Fibroblast of lung (primary cell): ENCODE results near the gene ASXL2. TPM values are rescaled to one million over a fixed set of nuclear protein-coding genes. Genes with fewer than 3 reads are reported as not detected.

Experiments
- DNase-seq, 2 donors: peaks; one replicate each; pipeline versions ENCODE4 v3.0.0 to v3.0.0-alpha.2; 2010; ENCODE audit warnings: low read depth in 2 of 2
- H2AFZ ChIP-seq: 2 replicates; pipeline ENCODE4 v1.5.1; 2012; ENCODE audit warnings: low read length, control low read depth, inconsistent platforms
- H3K27ac ChIP-seq: 2 replicates; pipeline ENCODE4 v1.5.1; 2011; ENCODE audit warnings: low read length, control low read depth; ENCODE audit not compliant: insufficient read depth
- H3K27me3 ChIP-seq: 2 replicates; pipeline ENCODE4 v1.5.1; 2011; ENCODE audit warnings: mild to moderate bottlenecking, low read length; ENCODE audit not compliant: control insufficient read depth, insufficient read depth
- H3K36me3 ChIP-seq: 2 replicates; pipeline ENCODE4 v1.5.1; 2011; ENCODE audit warnings: low read length; ENCODE audit not compliant: control insufficient read depth, insufficient read depth
- H3K4me1 ChIP-seq: 2 replicates; pipeline ENCODE4 v1.5.1; 2011; ENCODE audit warnings: low read length; ENCODE audit not compliant: control insufficient read depth, insufficient read depth; ENCODE audit errors: extremely low read depth
- H3K4me2 ChIP-seq: 2 replicates; pipeline ENCODE4 v1.5.1; 2011; ENCODE audit warnings: low read length, control low read depth; ENCODE audit not compliant: insufficient read depth; ENCODE audit errors: extremely low read depth
- H3K4me3 ChIP-seq, 4 experiments: fragments of 200-600 bp in 1 of 4; sonication (generic) in 1 of 4; replicated peaks in 1 of 4; 2 replicates each; pipeline ENCODE4 v1.5.1; 2011 to 2016; ENCODE audit warnings: low read length in 4 of 4, low read depth in 3 of 4, mild to moderate bottlenecking in 3 of 4, control low read depth in 2 of 4, inconsistent platforms in 1 of 4, mixed read lengths in 1 of 4; ENCODE audit not compliant: insufficient read depth in 1 of 4; ENCODE audit errors: control extremely low read depth in 1 of 4
- H3K79me2 ChIP-seq: 2 replicates; pipeline ENCODE4 v1.5.1; 2012; ENCODE audit warnings: mild to moderate bottlenecking, low read length, inconsistent platforms; ENCODE audit not compliant: control insufficient read depth, insufficient read depth
- H3K9ac ChIP-seq: 2 replicates; pipeline ENCODE4 v1.5.1; 2011; ENCODE audit warnings: mild to moderate bottlenecking, low read length, control low read depth; ENCODE audit not compliant: insufficient read depth
- H3K9me3 ChIP-seq: 2 replicates; pipeline ENCODE4 v1.5.1; 2012; ENCODE audit warnings: low read depth, low read length; ENCODE audit not compliant: control insufficient read depth, insufficient read depth
- H4K20me1 ChIP-seq: 2 replicates; pipeline ENCODE4 v1.5.1; 2011; ENCODE audit warnings: low read length; ENCODE audit not compliant: control insufficient read depth, insufficient read depth; ENCODE audit errors: extremely low read depth
- EZH2 ChIP-seq: IDR thresholded peaks from 2 replicates; pipeline ENCODE4 v1.5.1; 2012; ENCODE audit warnings: low read length, control low read depth, mild to moderate bottlenecking; ENCODE audit errors: missing control alignments
- polyA minus RNA-seq: library from RNA; depleted of rRNA, polyadenylated mRNA; stranded (reverse); fragments of >200 nt; gene quantifications from 2 replicates; pipeline ENCODE4 v1.2.3, GENCODE V29; 2011; ENCODE audit warnings: low replicate concordance
- polyA plus RNA-seq, 2 donors: library from polyadenylated mRNA; depleted of rRNA in 1 of 2; stranded (reverse) in 1 of 2; unstranded in 1 of 2; fragments of >200 nt; gene quantifications; 2 replicates each; pipeline ENCODE4 v1.2.1, GENCODE V29; 2011 to 2012; ENCODE audit warnings: missing spikeins in 1 of 2
- total RNA-seq: library from RNA; depleted of rRNA; stranded (reverse); fragments of >200 nt; gene quantifications from 2 replicates; pipeline ENCODE4 v1.2.1, GENCODE V29; 2014
- TF ChIP-seq, protein P1 (sequence below), 2 donors: IDR thresholded peaks in 1 of 2; conservative IDR thresholded peaks in 1 of 2; 1 replicate in 1 of 2; 2 replicates in 1 of 2; pipeline ENCODE4 v1.5.1; 2011 to 2012; ENCODE audit warnings: low read length in 2 of 2, control low read depth in 1 of 2, inconsistent platforms in 1 of 2, low read depth in 1 of 2, mild to moderate bottlenecking in 1 of 2

The ASXL2 gene
- total RNA-seq, result 4.6 and 5.9 TPM in 2 replicates
- polyA plus RNA-seq, result 16.6 and 20.7 TPM in 2 replicates
- 7.8 and 14.1 TPM in 2 replicates for polyA plus RNA-seq (2012)
- 15.0 and 18.1 TPM in 2 replicates for polyA minus RNA-seq

DNA sequence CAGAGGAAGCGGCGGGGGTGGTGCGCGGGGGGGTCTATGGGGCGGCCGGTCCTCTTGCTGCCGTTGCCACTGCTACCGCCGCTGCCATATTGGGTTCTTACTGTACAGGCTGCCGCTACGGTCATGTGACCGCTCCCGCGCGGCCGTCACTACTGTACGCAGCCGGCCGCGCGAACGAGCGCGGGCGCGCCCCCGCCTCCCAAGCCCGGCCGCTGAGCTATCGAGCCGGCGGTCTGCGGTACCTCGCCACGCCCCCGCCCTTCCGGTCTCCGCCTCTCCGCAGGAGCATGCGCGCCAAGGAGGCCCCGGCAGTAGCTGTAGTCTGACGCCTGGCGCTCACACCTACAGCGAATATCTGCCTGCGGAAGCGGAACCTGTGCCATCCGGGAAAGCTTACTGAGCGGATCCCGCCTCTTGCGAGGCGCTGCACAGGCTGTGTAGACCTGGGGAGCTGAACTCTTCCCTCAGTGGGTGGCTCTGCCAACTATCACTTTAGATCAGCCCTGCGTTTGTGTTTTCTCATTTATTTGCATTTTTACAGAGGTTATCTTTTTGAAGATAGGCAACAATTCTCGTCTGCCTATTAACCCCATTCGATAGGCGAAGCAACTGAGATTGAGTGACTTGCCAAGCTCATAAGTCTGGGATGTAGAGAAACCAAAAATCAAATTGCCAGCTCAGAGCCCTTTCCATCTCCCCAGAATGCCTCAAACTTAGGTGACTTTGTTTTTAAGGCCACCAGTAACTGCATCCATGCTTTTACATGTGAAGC, at the start of gene ASXL2:
Gene ASXL2, minus strand, starts transcription at position 127 of the 772 bp plus-strand sequence. CDS start 265 bp downstream, outside the sequence.
- Histone ChIP-seq H3K27ac (peak within 1 kb of the TSS; percentile 92), H3K4me1 (peaks cover 4% of the 10 kb centered on the region), H3K4me2 (peak within 1 kb of the TSS; percentile 91), H4K20me1 (no peaks in the 10 kb centered on the region), H3K4me3 (peak within 1 kb of the TSS; percentile 82 to 96 (median 94)), H3K79me2 (peaks cover 42% of the 10 kb centered on the region), H3K9ac (peak within 1 kb of the TSS; percentile 97), H3K9me3 (no peaks in the 10 kb centered on the region), H2AFZ (peak within 1 kb of the TSS; percentile 92), H3K27me3 (no peaks in the 10 kb centered on the region), H3K36me3 (no peaks in the 10 kb centered on the region)
- no peak for TF ChIP-seq EZH2
- TF ChIP-seq, protein P1, sequence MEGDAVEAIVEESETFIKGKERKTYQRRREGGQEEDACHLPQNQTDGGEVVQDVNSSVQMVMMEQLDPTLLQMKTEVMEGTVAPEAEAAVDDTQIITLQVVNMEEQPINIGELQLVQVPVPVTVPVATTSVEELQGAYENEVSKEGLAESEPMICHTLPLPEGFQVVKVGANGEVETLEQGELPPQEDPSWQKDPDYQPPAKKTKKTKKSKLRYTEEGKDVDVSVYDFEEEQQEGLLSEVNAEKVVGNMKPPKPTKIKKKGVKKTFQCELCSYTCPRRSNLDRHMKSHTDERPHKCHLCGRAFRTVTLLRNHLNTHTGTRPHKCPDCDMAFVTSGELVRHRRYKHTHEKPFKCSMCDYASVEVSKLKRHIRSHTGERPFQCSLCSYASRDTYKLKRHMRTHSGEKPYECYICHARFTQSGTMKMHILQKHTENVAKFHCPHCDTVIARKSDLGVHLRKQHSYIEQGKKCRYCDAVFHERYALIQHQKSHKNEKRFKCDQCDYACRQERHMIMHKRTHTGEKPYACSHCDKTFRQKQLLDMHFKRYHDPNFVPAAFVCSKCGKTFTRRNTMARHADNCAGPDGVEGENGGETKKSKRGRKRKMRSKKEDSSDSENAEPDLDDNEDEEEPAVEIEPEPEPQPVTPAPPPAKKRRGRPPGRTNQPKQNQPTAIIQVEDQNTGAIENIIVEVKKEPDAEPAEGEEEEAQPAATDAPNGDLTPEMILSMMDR (conservative IDR thresholded peaks at IDR 0.05 in 1 of 2, IDR thresholded peaks at IDR 0.05 in 1 of 2; ENCODE audit: low read depth in 1 of 2, low read length in 2 of 2), result no peak
- DNase-seq, result peak; percentile 94 to 98

GRCh38 chr2:25926984-25927756, 48.9 kb upstream of the ASXL2 start:
- Histone ChIP-seq H3K4me3 (no peak overlapping the region), H3K36me3 (peaks cover 4% of the 10 kb centered on the region), H3K9ac (no peak overlapping the region), H3K27ac (no peak overlapping the region), H3K4me2 (no peak overlapping the region), H4K20me1 (no peaks in the 10 kb centered on the region), H3K4me1 (no peaks in the 10 kb centered on the region), H3K27me3 (peaks cover 5% of the 10 kb centered on the region), H3K79me2 (no peaks in the 10 kb centered on the region), H2AFZ (no peak overlapping the region), H3K9me3 (no peaks in the 10 kb centered on the region)
- no peak for TF ChIP-seq EZH2
- TF ChIP-seq, protein P1 (conservative IDR thresholded peaks at IDR 0.05 in 1 of 2, IDR thresholded peaks at IDR 0.05 in 1 of 2; ENCODE audit: low read depth in 1 of 2, low read length in 2 of 2), result no peak
- no peak for DNase-seq

- Histone ChIP-seq H3K27ac (no peak overlapping the region), H3K4me3 (no peak overlapping the region), H3K27me3 (peaks cover 5% of the 10 kb centered on the region), H3K79me2 (no peaks in the 10 kb centered on the region), H2AFZ (no peak overlapping the region), H3K4me1 (peaks cover 3% of the 10 kb centered on the region), H4K20me1 (no peaks in the 10 kb centered on the region), H3K9me3 (no peaks in the 10 kb centered on the region), H3K36me3 (peaks cover 2% of the 10 kb centered on the region), H3K9ac (no peak overlapping the region), H3K4me2 (no peak overlapping the region)
- DNase-seq, result no peak
- TF ChIP-seq, protein P1 (conservative IDR thresholded peaks at IDR 0.05 in 1 of 2, IDR thresholded peaks at IDR 0.05 in 1 of 2; ENCODE audit: low read depth in 1 of 2, low read length in 2 of 2), result no peak
- no peak for TF ChIP-seq EZH2
Observed at GRCh38 chr2:25922501-25922900, 44.2 kb upstream of the ASXL2 start.
